Stimulated activated CD4-positive, alpha-beta T cell treated with anti-CD3 and anti-CD28 coated beads, Interleukin-15, amount 100 ng/mL, for 1 hour (primary cell): Measurements from ENCODE around the gene AFDN.

Experiments
- DNase-seq, 2 donors: peaks; one replicate each; pipeline ENCODE4 v3.0.0-alpha.2; 2020; ENCODE audit warnings: low read depth in 1 of 2, low spot score in 1 of 2

AFDN gene

DNA sequence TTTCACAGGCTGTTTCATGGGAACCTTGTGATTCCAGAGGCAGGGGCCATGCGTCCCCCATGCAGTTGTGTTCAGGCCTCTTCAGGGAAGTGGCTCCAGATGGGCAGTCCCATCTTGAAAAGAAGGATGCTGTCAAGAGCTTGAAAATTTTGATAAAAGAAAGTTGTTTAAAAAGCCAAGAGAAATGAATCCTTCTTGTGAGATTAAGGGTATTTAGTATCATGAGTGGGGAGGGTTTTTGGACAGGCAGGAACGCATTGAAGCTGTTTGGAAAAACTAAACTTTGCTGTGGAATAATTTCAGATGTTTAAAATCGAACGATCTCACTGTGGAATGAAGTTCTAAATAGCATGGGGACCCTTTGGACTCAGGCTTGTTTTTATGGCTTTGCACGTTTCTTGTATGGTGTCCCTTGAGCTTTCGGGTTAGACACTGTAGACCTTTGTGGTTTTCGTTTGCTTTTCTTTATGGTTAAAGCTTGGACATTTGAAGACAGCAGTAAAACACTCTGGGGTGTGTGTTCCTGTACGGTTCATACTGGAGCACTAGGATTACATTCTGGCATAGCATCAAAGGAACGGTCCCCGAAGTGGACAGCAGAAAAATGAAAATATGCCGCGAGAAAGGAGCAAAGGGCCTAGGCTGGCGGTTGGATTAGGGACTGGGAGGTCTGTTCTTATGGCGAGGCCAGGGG, 188.9 kb downstream of the AFDN start:
- DNase-seq, result no peak

DNA sequence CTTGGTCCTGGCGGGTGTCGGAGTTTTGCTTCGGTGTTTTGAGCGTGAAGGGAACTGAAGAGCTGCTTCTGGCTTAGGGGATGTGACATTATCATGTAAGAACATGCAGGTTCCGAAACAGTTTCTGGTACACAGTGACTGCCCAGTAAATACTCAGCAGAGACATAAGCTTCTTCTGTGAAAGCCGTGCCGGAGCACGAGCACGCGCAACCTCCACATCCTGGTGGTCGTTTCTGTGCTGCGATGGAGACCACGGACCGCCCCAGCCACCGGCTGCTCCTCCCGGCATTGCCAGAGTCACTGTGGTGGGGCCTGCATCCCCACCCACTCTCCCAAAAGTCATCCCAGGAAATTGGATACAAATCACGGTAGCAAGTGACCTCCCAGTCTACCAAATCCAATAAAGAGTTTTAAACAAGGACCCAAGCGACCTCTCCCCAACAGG, 189.5 kb downstream of the AFDN start:
- no peak for DNase-seq

DNA sequence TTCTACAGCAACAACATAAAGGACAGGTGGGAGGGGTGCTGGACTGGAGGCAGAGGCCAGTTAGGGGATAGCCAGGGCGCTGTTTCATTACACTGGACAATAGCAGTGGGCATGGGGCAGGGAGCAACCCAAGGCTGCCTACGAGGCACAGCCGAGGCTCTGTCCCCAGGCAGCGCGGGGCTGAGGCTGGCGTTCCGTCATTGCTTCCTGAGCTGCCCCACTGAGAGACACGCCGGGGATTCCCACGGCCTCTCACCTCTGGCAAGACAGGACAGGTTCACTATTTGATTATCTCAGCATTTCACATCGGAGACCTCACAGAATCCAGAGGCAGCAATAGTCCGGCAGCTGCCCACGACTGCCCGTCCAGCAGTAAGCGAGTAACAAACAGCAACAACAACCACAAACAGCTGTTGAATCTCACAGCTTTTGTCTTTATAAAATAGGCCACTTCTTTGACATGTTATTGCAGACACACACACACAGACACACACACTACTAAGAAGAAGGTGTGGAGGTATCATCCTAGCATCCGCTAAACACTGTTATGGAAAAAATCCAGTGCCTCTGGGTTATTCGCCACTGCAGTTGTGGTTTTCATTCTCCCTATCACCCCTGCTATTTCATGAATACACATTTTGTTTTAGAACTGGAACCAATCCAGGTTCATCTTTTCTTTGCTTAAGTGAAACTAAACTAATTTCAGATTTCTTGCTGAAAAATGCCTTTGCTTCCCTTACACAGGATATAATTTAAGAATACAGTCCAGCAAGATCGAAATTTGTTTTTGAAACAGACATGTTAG, 190.2 kb downstream of the AFDN start:
- no peak for DNase-seq

DNA sequence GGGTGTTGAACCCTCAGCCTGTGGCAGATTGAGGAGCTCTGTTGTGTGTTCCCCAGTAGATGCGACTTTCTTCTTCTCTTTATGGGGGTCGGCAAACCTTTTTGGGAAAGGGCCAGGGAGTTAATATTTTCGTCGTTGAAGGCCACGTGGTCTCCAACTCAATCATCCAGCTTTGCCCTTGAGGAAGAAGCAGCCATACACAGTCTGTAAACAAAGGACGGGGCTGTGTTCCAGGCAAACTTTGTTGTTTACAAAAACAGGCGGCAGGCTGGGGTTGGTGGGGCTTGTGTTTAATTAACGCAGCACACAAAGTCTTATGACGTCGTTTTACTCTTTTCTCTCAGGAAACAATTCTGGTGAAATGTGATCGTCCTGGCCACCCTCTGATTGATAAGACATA, 190.9 kb downstream of the AFDN start:
- no peak for DNase-seq

DNA sequence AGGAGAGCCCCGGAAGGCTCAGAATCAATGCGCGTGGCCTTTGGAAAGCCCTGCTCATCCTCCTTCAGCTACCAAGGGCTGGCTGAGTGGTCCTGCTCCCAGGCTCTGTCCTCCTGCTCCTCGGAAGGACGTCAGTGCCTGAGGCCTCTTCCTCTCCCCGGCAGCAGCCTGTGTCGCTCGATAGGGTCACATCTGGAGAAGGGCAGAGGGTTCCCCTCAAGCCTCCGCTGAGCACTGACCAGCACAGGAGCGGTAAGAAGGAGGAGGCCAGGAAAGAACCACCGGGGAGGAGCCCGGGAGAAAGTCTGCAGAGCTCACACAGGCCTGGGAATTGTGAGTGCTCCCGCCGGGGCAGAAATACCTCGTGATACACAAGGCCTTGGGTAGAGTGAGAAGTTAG, 192.0 kb downstream of the AFDN start:
- no peak for DNase-seq

DNA sequence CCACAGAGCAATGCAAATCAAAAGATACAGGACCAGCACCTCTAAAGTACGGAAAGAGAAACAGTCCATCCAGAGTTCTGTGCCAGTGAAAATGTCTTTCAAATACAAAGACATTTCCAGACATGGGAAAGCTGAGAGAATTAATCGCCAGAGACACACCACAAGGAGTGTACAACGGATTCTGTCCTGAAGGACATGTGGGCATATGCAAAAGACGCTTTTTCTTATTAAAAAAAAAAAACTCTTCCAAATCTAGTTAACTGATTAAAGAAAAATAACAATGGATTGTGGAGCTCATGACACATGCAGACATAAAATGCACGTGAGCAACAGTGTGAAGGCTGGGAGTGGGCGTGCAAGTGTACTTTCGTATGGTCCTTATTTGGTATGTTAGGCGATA, 193.5 kb downstream of the AFDN start:
- DNase-seq, result no peak

DNA sequence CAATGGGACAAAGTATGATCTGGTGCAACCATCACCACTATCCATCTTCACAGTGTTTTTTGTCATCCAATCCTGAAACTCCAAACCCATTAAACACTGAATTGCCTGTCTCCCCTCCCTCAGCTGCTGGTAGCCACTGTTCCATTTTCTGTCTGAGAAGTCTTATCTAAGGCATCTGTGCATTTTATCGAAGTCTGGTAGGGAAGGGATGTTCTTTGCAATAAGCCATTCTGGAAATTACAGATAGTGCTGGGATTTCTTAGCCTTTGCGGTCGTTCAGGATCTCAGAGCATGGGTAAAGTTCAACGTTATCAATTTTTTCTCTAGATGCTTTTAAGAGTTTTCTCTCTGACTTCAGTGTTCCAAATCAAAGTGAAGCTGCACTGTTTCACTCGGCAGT, 194.9 kb downstream of the AFDN start:
- no peak for DNase-seq
